Prostate gland (tissue), 2 donors: ENCODE data around the gene PDPK1.
"Not testable (repeated sequence)": the region's sequence is repeated elsewhere in the genome, so short reads cannot be mapped to it uniquely, and the experiment has no call there.

Experiments
- POLR2A ChIP-seq: fragments of 450-650 bp; IDR thresholded peaks from one replicate; pipeline ENCODE4 v1.6.1; 2016; ENCODE audit warnings: antibody characterized with exemption, mild to moderate bottlenecking
- POLR2AphosphoS5 ChIP-seq: sonication (generic); formaldehyde crosslinking; IDR thresholded peaks from one replicate; pipeline ENCODE4 v1.6.1; 2017; ENCODE audit warnings: antibody characterized with exemption
- TF ChIP-seq, protein P1 (sequence below), 4 experiments: fragments of 200-600 bp in 2 of 4; fragments of 450-650 bp in 2 of 4; sonication (generic) in 2 of 4; IDR thresholded peaks; 1 replicate in 3 of 4; 2 replicates in 1 of 4; pipeline ENCODE4 v1.5.1; 2016 to 2019; ENCODE audit warnings: antibody characterized with exemption in 4 of 4, mild to moderate bottlenecking in 2 of 4, moderate library complexity in 2 of 4

- TF ChIP-seq, protein P1, sequence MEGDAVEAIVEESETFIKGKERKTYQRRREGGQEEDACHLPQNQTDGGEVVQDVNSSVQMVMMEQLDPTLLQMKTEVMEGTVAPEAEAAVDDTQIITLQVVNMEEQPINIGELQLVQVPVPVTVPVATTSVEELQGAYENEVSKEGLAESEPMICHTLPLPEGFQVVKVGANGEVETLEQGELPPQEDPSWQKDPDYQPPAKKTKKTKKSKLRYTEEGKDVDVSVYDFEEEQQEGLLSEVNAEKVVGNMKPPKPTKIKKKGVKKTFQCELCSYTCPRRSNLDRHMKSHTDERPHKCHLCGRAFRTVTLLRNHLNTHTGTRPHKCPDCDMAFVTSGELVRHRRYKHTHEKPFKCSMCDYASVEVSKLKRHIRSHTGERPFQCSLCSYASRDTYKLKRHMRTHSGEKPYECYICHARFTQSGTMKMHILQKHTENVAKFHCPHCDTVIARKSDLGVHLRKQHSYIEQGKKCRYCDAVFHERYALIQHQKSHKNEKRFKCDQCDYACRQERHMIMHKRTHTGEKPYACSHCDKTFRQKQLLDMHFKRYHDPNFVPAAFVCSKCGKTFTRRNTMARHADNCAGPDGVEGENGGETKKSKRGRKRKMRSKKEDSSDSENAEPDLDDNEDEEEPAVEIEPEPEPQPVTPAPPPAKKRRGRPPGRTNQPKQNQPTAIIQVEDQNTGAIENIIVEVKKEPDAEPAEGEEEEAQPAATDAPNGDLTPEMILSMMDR (IDR thresholded peaks at IDR 0.05) = not testable (repeated sequence)
- not testable (repeated sequence) for TF ChIP-seq POLR2A, POLR2AphosphoS5
Measured at GRCh38 chr16:2550283-2550878, 12.6 kb downstream of the PDPK1 start.
